ENCODE data around the gene TMPRSS11D.

TMPRSS11D gene

GRCh38 chr4:67909905-67910584 is 26.2 kb upstream of the TMPRSS11D start:
- no peak overlapping the region for H3K4me2 ChIP-seq (ENCODE audit: low read length)
- no peaks in the 10 kb centered on the region for H3F3A ChIP-seq (ENCODE audit: control insufficient read depth, insufficient read depth)
- H3K27ac ChIP-seq (ENCODE audit: low read depth, low read length), result no peak overlapping the region
- H4K20me1 ChIP-seq (ENCODE audit: control insufficient read depth, insufficient read depth, low read depth, low read length), result no peaks in the 10 kb centered on the region
- H3K4me1 ChIP-seq (ENCODE audit: control insufficient read depth, low read length), result no peaks in the 10 kb centered on the region
- H3K9me3 ChIP-seq (ENCODE audit: control insufficient read depth, insufficient read depth, low read length), result no peaks in the 10 kb centered on the region
- H3K9me2 ChIP-seq (replicated peaks; ENCODE audit: control insufficient read depth, low read length), result no peaks in the 10 kb centered on the region
- peaks cover 6% of the 10 kb centered on the region for H3K27me3 ChIP-seq (ENCODE audit: control insufficient read depth, low read length)
- no peaks in the 10 kb centered on the region for H3K36me3 ChIP-seq (ENCODE audit: control insufficient read depth, low read length)
- no peak overlapping the region for H3K4me3 ChIP-seq (ENCODE audit: low read length)
- no peaks in the 10 kb centered on the region for H3K79me2 ChIP-seq (ENCODE audit: control insufficient read depth, low read length)
- TF ChIP-seq EZH2phosphoT487 (IDR thresholded peaks at IDR 0.05; ENCODE audit: borderline replicate concordance, low read length), result no peak
- TF ChIP-seq CTCF (IDR thresholded peaks at IDR 0.05; ENCODE audit: low read depth, low read length, poor library complexity, severe bottlenecking), result peak; percentile 57

- TF ChIP-seq CTCF (IDR thresholded peaks at IDR 0.05; ENCODE audit: low read depth, low read length, poor library complexity, severe bottlenecking) (no peak), EZH2phosphoT487 (IDR thresholded peaks at IDR 0.05; ENCODE audit: borderline replicate concordance, low read length) (no peak)
- no peaks in the 10 kb centered on the region for H3K9me3 ChIP-seq (ENCODE audit: control insufficient read depth, insufficient read depth, low read length)
- no peaks in the 10 kb centered on the region for H3K36me3 ChIP-seq (ENCODE audit: control insufficient read depth, low read length)
- no peaks in the 10 kb centered on the region for H4K20me1 ChIP-seq (ENCODE audit: control insufficient read depth, insufficient read depth, low read depth, low read length)
- no peaks in the 10 kb centered on the region for H3K4me1 ChIP-seq (ENCODE audit: control insufficient read depth, low read length)
- no peaks in the 10 kb centered on the region for H3F3A ChIP-seq (ENCODE audit: control insufficient read depth, insufficient read depth)
- no peak overlapping the region for H3K4me2 ChIP-seq (ENCODE audit: low read length)
- H3K79me2 ChIP-seq (ENCODE audit: control insufficient read depth, low read length), result no peaks in the 10 kb centered on the region
- H3K27ac ChIP-seq (ENCODE audit: low read depth, low read length), result no peak overlapping the region
- H3K4me3 ChIP-seq (ENCODE audit: low read length), result no peak overlapping the region
- H3K27me3 ChIP-seq (ENCODE audit: control insufficient read depth, low read length), result peaks cover 6% of the 10 kb centered on the region
- H3K9me2 ChIP-seq (replicated peaks; ENCODE audit: control insufficient read depth, low read length), result no peaks in the 10 kb centered on the region
Measured at GRCh38 chr4:67907650-67908049, 23.8 kb upstream of the TMPRSS11D start.

GRCh38 chr4:67899096-67899495 is 15.3 kb upstream of the TMPRSS11D start:
- H3F3A ChIP-seq (ENCODE audit: control insufficient read depth, insufficient read depth), result no peaks in the 10 kb centered on the region
- no peaks in the 10 kb centered on the region for H3K9me2 ChIP-seq (replicated peaks; ENCODE audit: control insufficient read depth, low read length)
- H3K9me3 ChIP-seq (ENCODE audit: control insufficient read depth, insufficient read depth, low read length), result peaks cover 2% of the 10 kb centered on the region; the same call in 1 of the 2 replicates
- H3K4me3 ChIP-seq (ENCODE audit: low read length), result no peak overlapping the region
- H3K27me3 ChIP-seq (ENCODE audit: control insufficient read depth, low read length), result no peaks in the 10 kb centered on the region
- no peaks in the 10 kb centered on the region for H4K20me1 ChIP-seq (ENCODE audit: control insufficient read depth, insufficient read depth, low read depth, low read length)
- no peaks in the 10 kb centered on the region for H3K4me1 ChIP-seq (ENCODE audit: control insufficient read depth, low read length)
- no peaks in the 10 kb centered on the region for H3K36me3 ChIP-seq (ENCODE audit: control insufficient read depth, low read length)
- H3K27ac ChIP-seq (ENCODE audit: low read depth, low read length), result no peak overlapping the region
- no peak for TF ChIP-seq EZH2phosphoT487 (IDR thresholded peaks at IDR 0.05; ENCODE audit: borderline replicate concordance, low read length)
- TF ChIP-seq CTCF (IDR thresholded peaks at IDR 0.05; ENCODE audit: low read depth, low read length, poor library complexity, severe bottlenecking), result no peak
- H3K4me2 ChIP-seq (ENCODE audit: low read length), result no peak overlapping the region
- H3K79me2 ChIP-seq (ENCODE audit: control insufficient read depth, low read length), result no peaks in the 10 kb centered on the region
